Common myeloid progenitor, CD34-positive (primary cell): ENCODE results near the gene TTI1.

Source experiments
- CTCF ChIA-PET: fragments of 350-600 bp; sonication (Branson Sonifier 250); formaldehyde crosslinking; loops from one replicate; lab custom pipeline; 2021; ENCODE audit warnings: antibody characterized with exemption; lab: Charles Lee
- POLR2A ChIA-PET: fragments of 350-600 bp; sonication (Branson Sonifier 250); formaldehyde crosslinking; loops from one replicate; lab custom pipeline; 2021; ENCODE audit warnings: antibody characterized with exemption; lab: Charles Lee
- DNase-seq, 3 donors: peaks; one replicate each; pipeline versions ENCODE4 v3.0.0 to v3.0.0-alpha.2; 2013
- H3K27ac ChIP-seq, 2 experiments: 1 replicate in 1 of 2; 2 replicates in 1 of 2; pipeline ENCODE4 v1.7.0; 2013; ENCODE audit warnings: inconsistent platforms in 2 of 2, low read length in 2 of 2, mild to moderate bottlenecking in 2 of 2, low read depth in 1 of 2, moderate library complexity in 1 of 2; ENCODE audit not compliant: severe bottlenecking in 2 of 2, insufficient read depth in 1 of 2, poor library complexity in 1 of 2
- H3K27me3 ChIP-seq, 5 experiments: replicated peaks in 2 of 5; 1 replicate in 3 of 5; 2 replicates in 2 of 5; pipeline versions ENCODE4 v1.6.1 to v1.7.0; 2013; ENCODE audit warnings: low read length in 4 of 5, mild to moderate bottlenecking in 2 of 5, moderate library complexity in 2 of 5, inconsistent platforms in 1 of 5; ENCODE audit not compliant: insufficient read depth in 5 of 5, control insufficient read depth in 4 of 5
- H3K36me3 ChIP-seq, 4 experiments: 1 replicate in 2 of 4; 2 replicates in 2 of 4; pipeline versions ENCODE4 v1.6.1 to v1.7.0; 2013; ENCODE audit warnings: low read length in 3 of 4, control low read depth in 1 of 4, mild to moderate bottlenecking in 1 of 4; ENCODE audit not compliant: control insufficient read depth in 4 of 4, insufficient read depth in 4 of 4
- H3K4me1 ChIP-seq, 4 experiments: 1 replicate in 3 of 4; 2 replicates in 1 of 4; pipeline versions ENCODE4 v1.6.1 to v1.7.1; 2013; ENCODE audit warnings: low read length in 3 of 4, mild to moderate bottlenecking in 3 of 4, control low read depth in 1 of 4, inconsistent platforms in 1 of 4, moderate library complexity in 1 of 4; ENCODE audit not compliant: control insufficient read depth in 4 of 4, insufficient read depth in 4 of 4; ENCODE audit errors: control extremely low read depth in 1 of 4
- H3K4me3 ChIP-seq, 7 experiments: 1 replicate in 4 of 7; 2 replicates in 3 of 7; pipeline versions ENCODE4 v1.5.1 to v1.7.0; 2013; ENCODE audit warnings: mild to moderate bottlenecking in 7 of 7, low read length in 6 of 7, moderate library complexity in 6 of 7, inconsistent platforms in 2 of 7, low read depth in 2 of 7, control low read depth in 1 of 7; ENCODE audit not compliant: insufficient read depth in 4 of 7, control insufficient read depth in 1 of 7; ENCODE audit errors: extremely low read depth in 1 of 7
- H3K9me3 ChIP-seq, 5 experiments: 1 replicate in 4 of 5; 2 replicates in 1 of 5; pipeline versions ENCODE4 v1.6.1 to v1.7.1; 2013; ENCODE audit warnings: low read length in 4 of 5, mild to moderate bottlenecking in 2 of 5, inconsistent platforms in 1 of 5, low read depth in 1 of 5, moderate library complexity in 1 of 5; ENCODE audit not compliant: control insufficient read depth in 4 of 5, insufficient read depth in 2 of 5; ENCODE audit errors: control extremely low read depth in 1 of 5
- WGBS: methylation state at CpG from one replicate; pipeline ENCODE4 v1.1.5; 2013; ENCODE audit not compliant: insufficient coverage; 5-methylcytosine and 5-hydroxymethylcytosine counted together

Gene TTI1

GRCh38 chr20:37961066-37961465 is 72.2 kb downstream of the TTI1 start:
- POLR2A ChIA-PET: no interaction called here
- H3K4me1 ChIP-seq: no peaks in the 10 kb centered on the region
- no peak for DNase-seq
- peaks cover 0 to 6% (median 0%) of the 10 kb centered on the region in 5 experiments for H3K27me3 ChIP-seq
- no peak overlapping the region for H3K4me3 ChIP-seq
- no CpG with 5 or more reads among the region's 1 CpG for WGBS
- H3K9me3 ChIP-seq: peaks cover 0 to 8% (median 0%) of the 10 kb centered on the region in 5 experiments
- no peaks in the 10 kb centered on the region for H3K36me3 ChIP-seq
- no peak overlapping the region for H3K27ac ChIP-seq
- CTCF ChIA-PET: no interaction called here

- CTCF ChIA-PET: interaction anchor here (0.9 kb wide), 1 partner anchor 9 kb away, joined by 3 read pairs; no protein-coding TSS in a partner anchor
- no peak overlapping the region for H3K27ac ChIP-seq
- WGBS: 86% methylated on average over 1 of the region's 2 CpGs
- peaks cover 0 to 8% (median 0%) of the 10 kb centered on the region in 5 experiments for H3K9me3 ChIP-seq
- no peak for DNase-seq
- POLR2A ChIA-PET: no interaction called here
- no peaks in the 10 kb centered on the region for H3K36me3 ChIP-seq
- H3K4me3 ChIP-seq: no peak overlapping the region
- H3K27me3 ChIP-seq: peaks cover 0 to 8% (median 2%) of the 10 kb centered on the region in 5 experiments
- no peaks in the 10 kb centered on the region for H3K4me1 ChIP-seq
These were observed 74.3 kb downstream of the TTI1 start for GRCh38 chr20:37958856-37959520.

DNA sequence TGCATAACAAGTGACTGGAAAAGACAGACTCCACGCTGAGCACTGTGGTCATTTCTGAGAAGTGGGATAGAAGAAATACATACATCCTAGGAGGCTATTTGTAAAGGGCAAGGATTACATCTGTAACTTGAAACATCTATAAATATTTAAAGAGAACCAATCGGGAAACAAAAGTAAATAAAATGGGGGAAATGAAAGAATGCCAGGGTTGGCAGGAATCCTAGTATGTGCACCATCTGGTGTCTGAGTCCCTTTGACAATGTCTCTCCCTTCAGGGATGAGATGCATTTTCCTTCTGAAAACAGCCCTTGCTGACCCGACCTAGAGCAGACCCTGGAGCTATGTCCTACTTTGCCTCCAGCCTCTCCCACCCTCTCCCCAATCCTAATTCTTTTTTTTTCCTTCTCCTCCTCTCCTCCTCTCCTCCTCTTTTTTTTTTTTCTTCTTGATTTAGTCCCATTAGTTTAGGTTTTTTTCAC is 77.1 kb downstream of the TTI1 start:
- ChIA-PET CTCF (no interaction called here), POLR2A (no interaction called here)
- H3K27me3 ChIP-seq: peaks cover 0 to 8% (median 2%) of the 10 kb centered on the region in 5 experiments
- H3K36me3 ChIP-seq: no peaks in the 10 kb centered on the region
- WGBS: 75% methylated on average over 2 of the region's 3 CpGs
- DNase-seq: no peak
- H3K9me3 ChIP-seq: peaks cover 0 to 7% (median 0%) of the 10 kb centered on the region in 5 experiments
- H3K27ac ChIP-seq: no peak overlapping the region
- no peak overlapping the region for H3K4me3 ChIP-seq
- no peaks in the 10 kb centered on the region for H3K4me1 ChIP-seq

DNA sequence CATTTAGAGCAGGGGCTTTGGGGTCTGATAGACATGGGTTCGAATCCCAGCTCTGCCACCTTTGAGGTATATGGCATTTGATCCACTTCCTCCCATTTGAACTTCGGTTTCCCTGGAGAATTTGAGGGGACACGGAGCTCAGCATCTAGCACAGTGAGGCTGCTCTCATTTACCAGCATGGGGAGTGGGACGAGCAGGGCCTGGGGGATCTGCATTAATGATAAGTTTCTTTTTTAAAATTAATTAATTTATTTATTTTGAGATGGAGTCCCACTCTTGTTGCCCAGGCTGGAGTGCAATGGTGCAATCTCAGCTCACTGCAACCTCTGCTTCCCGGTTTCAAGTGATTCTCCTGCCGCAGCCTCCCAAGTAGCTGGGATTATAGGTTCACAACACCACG is 77.7 kb downstream of the TTI1 start:
- ChIA-PET POLR2A (no interaction called here), CTCF (no interaction called here)
- no peak for DNase-seq
- no peak overlapping the region for H3K4me3 ChIP-seq
- 86% methylated on average over 2 of the region's 7 CpGs for WGBS
- H3K36me3 ChIP-seq: no peaks in the 10 kb centered on the region
- H3K27ac ChIP-seq: no peak overlapping the region
- H3K27me3 ChIP-seq: peaks cover 0 to 8% (median 2%) of the 10 kb centered on the region in 5 experiments
- H3K9me3 ChIP-seq: peaks cover 0 to 4% (median 0%) of the 10 kb centered on the region in 5 experiments
- H3K4me1 ChIP-seq: no peaks in the 10 kb centered on the region

DNA sequence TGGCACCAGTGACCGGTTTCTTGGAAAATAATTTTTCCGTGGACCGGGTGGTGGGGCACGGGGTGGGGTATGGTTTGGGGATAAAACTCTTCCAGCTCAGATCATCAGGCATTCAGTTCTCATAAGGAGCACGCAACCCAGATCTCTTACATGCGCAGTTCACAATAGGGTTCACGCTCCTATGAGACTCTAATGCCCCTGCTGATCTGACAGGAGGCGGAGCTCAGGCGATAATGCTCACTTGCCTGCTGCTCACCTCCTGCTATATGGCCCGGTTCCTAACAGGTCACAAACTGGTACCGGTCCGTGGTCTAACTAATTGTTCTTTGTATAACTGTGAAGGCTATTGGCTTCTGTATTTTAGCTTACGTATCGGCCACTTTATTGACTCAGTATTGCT is 78.6 kb downstream of the TTI1 start:
- Histone ChIP-seq H3K9me3 (peaks cover 0 to 4% (median 0%) of the 10 kb centered on the region in 5 experiments), H3K27me3 (peaks cover 0 to 8% (median 2%) of the 10 kb centered on the region in 5 experiments), H3K4me1 (no peaks in the 10 kb centered on the region), H3K36me3 (no peaks in the 10 kb centered on the region), H3K4me3 (no peak overlapping the region), H3K27ac (no peak overlapping the region)
- WGBS: 88% methylated on average over 7 of the region's 14 CpGs
- DNase-seq: no peak
- ChIA-PET POLR2A (no interaction called here), CTCF (no interaction called here)

DNA sequence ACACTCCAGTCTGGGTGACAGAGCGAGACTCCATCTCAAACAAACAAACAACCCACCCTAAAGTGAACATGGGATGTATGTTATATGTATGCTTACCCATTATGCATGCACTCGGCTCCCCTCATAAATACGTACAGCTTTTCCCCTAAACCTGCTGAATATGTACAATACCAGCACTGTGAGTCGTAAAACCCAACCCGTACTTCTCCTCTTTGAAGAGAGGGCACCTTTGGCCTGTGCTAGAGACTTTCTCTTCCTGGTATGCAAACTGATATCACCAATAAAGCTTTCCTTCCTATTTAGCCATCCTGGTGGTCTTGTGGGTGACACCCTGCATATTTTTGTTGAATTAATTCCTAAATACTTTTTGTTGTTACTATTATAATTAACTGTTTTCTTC is 79.1 kb downstream of the TTI1 start:
- Histone ChIP-seq H3K4me3 (no peak overlapping the region), H3K27ac (no peak overlapping the region), H3K27me3 (peaks cover 0 to 8% (median 2%) of the 10 kb centered on the region in 5 experiments), H3K9me3 (peaks cover 0 to under 1% (median 0%) of the 10 kb centered on the region in 5 experiments), H3K4me1 (no peaks in the 10 kb centered on the region), H3K36me3 (no peaks in the 10 kb centered on the region)
- ChIA-PET POLR2A (no interaction called here), CTCF (no interaction called here)
- WGBS: 96% methylated on average over 3 of the region's 5 CpGs
- DNase-seq: no peak

DNA sequence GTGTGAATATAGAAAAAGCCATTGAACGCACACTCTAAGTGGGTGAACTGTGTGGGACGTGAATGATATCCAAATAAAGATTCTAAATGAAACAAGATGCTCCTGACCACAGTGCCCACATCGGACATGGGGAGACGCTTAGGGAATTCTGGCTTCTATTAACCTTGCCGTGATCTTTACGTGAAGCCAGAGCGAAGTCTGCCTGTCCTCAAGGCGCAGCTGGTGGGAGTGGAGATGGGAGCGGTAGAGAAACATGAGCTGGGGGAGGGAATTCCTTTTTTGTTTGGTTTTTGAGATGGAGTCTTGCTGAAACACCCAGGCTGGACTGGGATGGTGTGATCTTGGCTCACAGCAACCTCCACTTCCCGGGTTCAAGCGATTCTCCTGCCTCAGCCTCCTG is 84.3 kb downstream of the TTI1 start:
- CTCF ChIA-PET: no interaction called here

More for the DNA sequence above, 84.3 kb downstream of the TTI1 start:
- DNase-seq: no peak
- POLR2A ChIA-PET: no interaction called here
- no peaks in the 10 kb centered on the region for H3K27me3 ChIP-seq
- no peaks in the 10 kb centered on the region for H3K4me1 ChIP-seq
- H3K27ac ChIP-seq: no peak overlapping the region
- peaks cover 0 to 11% (median 0%) of the 10 kb centered on the region in 5 experiments for H3K9me3 ChIP-seq
- 97% methylated on average over 11 of the region's 11 CpGs for WGBS
- H3K36me3 ChIP-seq: no peaks in the 10 kb centered on the region
- no peak overlapping the region for H3K4me3 ChIP-seq
